Testis (tissue), 3 donors: ENCODE results near the gene TMEM209. TPM values are rescaled to one million over a fixed set of nuclear protein-coding genes. Genes with fewer than 3 reads are reported as not detected.

Experiments
- DNase-seq: peaks from one replicate; pipeline ENCODE4 v3.0.0-alpha.2; 2019
- H3K27ac ChIP-seq, 2 donors: fragments of 200-600 bp; sonication (generic); one replicate each; pipeline ENCODE4 v1.5.1; 2019
- H3K27me3 ChIP-seq: fragments of 200-600 bp; sonication (generic); one replicate; pipeline ENCODE4 v1.5.1; 2019
- H3K36me3 ChIP-seq: fragments of 200-600 bp; sonication (generic); one replicate; pipeline ENCODE4 v1.5.1; 2017; ENCODE audit warnings: low read depth; ENCODE audit errors: missing control alignments
- H3K4me1 ChIP-seq: fragments of 200-600 bp; sonication (generic); one replicate; pipeline ENCODE4 v1.5.1; 2019
- H3K4me3 ChIP-seq, 2 donors: fragments of 200-600 bp; sonication (generic); one replicate each; pipeline ENCODE4 v1.5.1; 2017 to 2019
- H3K9me3 ChIP-seq: fragments of 200-600 bp; sonication (generic); one replicate; pipeline ENCODE4 v1.5.1; 2017
- POLR2A ChIP-seq: fragments of 450-650 bp; IDR thresholded peaks from one replicate; pipeline ENCODE4 v1.6.1; 2017; ENCODE audit warnings: antibody characterized with exemption, mild to moderate bottlenecking, moderate library complexity
- WGBS, 2 donors: methylation state at CpG; one replicate each; pipeline ENCODE4 v1.1.5; 2018; 5-methylcytosine and 5-hydroxymethylcytosine counted together
- intact Hi-C: fragments of 100-400 bp; cut with DNase I; formaldehyde crosslinking; loops from one replicate; pipeline ENCODE4 v1.15.1; 2023; ENCODE audit warnings: low total_unique reads
- polyA plus RNA-seq: library from polyadenylated mRNA; stranded (reverse); fragments of 350-450 nt; fragmentation: Illumina TruSeq; extraction: RNeasy Lipid Tissue Mini Kit (QIAGEN cat#74804); gene quantifications from one replicate; pipeline ENCODE4 v1.2.3, GENCODE V29; 2014; ENCODE audit warnings: low read depth, low replicate concordance; ENCODE audit not compliant: insufficient read depth
- total RNA-seq, 2 donors: library from RNA; depleted of rRNA; stranded (reverse); fragments of >200 nt; gene quantifications; one replicate each; pipeline ENCODE4 v1.2.3, GENCODE V29; 2016
- TF ChIP-seq, protein P1 (sequence below), 3 experiments: fragments of 450-650 bp in 2 of 3; fragments of 200-600 bp in 1 of 3; sonication (generic) in 1 of 3; IDR thresholded peaks; one replicate each; pipeline ENCODE4 v1.5.1; 2016 to 2019; ENCODE audit warnings: antibody characterized with exemption in 3 of 3, mild to moderate bottlenecking in 2 of 3, moderate library complexity in 1 of 3

The TMEM209 gene
- total and polyA plus RNA-seq, 3 donors from 2014 or later, result 28.4 to 37.5 (median 33.8) TPM

DNA sequence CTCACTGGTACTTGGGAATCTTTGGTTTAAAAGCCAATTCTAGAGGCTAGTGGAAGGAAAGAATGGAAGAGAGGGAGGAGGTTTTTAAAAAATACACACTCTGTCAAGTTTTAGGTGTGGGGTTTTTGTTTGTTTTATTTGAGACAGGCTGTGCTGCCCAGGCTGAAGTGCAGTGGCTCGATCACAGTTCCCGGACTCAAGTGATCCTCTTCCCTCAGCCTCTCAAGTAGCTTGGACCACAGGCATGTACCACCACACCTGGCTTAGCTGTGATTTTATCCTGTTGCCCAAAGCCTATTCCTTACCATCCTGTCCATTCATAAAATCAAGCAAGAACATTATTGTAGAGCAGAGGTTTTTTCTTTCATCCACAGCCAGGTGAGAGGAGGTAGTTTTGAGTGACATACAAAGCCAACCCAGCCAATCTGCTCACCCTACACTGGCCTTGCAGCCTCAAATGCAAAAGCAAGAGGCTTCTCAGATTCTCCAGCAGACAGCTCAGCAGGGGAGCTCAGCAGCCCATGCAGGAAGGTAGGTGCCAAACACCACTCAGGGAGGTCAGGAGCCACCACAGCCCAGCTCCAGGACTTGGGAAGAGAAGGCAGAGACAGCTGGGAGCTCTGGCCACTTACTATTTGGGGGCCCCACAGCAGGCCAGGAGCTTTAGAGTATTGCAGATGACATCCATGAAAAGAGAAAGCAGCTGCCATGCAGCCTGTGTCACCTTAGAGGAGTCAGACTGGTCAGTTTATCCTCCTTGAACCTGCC is 65.8 kb downstream of the TMEM209 start:
- Histone ChIP-seq H3K27me3 (no peaks in the 10 kb centered on the region), H3K4me1 (peaks cover 16% of the 10 kb centered on the region), H3K36me3 (no peaks in the 10 kb centered on the region), H3K27ac (no peak overlapping the region), H3K4me3 (no peak overlapping the region), H3K9me3 (no peaks in the 10 kb centered on the region)
- no peak for DNase-seq
- TF ChIP-seq POLR2A, result no peak
- TF ChIP-seq, protein P1, sequence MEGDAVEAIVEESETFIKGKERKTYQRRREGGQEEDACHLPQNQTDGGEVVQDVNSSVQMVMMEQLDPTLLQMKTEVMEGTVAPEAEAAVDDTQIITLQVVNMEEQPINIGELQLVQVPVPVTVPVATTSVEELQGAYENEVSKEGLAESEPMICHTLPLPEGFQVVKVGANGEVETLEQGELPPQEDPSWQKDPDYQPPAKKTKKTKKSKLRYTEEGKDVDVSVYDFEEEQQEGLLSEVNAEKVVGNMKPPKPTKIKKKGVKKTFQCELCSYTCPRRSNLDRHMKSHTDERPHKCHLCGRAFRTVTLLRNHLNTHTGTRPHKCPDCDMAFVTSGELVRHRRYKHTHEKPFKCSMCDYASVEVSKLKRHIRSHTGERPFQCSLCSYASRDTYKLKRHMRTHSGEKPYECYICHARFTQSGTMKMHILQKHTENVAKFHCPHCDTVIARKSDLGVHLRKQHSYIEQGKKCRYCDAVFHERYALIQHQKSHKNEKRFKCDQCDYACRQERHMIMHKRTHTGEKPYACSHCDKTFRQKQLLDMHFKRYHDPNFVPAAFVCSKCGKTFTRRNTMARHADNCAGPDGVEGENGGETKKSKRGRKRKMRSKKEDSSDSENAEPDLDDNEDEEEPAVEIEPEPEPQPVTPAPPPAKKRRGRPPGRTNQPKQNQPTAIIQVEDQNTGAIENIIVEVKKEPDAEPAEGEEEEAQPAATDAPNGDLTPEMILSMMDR (IDR thresholded peaks at IDR 0.05), result no peak
- 90 to 96% methylated on average over 2 of the region's 2 CpGs for WGBS, 2 donors
- intact Hi-C loops, result no loop called here

DNA sequence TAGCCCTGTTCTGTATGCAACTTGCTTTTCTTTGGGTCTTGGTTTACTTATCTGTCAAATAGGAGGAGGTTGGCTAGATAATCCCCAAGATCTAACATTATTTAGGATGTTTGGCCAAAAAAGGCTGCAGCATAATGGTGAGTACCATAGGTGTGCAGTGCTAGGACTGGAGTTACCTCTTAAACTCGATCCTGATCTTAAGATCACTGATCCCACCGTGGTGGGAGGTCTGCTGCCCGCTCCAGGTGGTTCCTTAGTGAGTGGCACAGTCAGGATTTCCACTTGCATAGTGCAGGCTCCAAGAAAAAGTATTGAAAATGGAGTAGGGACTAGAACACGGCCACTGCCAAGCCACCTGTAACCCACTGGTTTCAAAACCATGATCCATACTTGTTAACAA is 68.0 kb downstream of the TMEM209 start:
- no peak overlapping the region for H3K4me3 ChIP-seq
- H3K27ac ChIP-seq, result no peak overlapping the region
- no peak for DNase-seq
- intact Hi-C loops, result no loop called here
- peaks cover 15% of the 10 kb centered on the region for H3K4me1 ChIP-seq
- H3K36me3 ChIP-seq, result no peaks in the 10 kb centered on the region
- WGBS, 2 donors, result 95 to 98% methylated on average over 4 of the region's 4 CpGs
- no peak for TF ChIP-seq POLR2A
- TF ChIP-seq, protein P1 (IDR thresholded peaks at IDR 0.05), result no peak
- H3K27me3 ChIP-seq, result no peaks in the 10 kb centered on the region
- no peaks in the 10 kb centered on the region for H3K9me3 ChIP-seq

- no peak for DNase-seq
- H3K4me1 ChIP-seq, result peaks cover 10% of the 10 kb centered on the region
- H3K27me3 ChIP-seq, result no peaks in the 10 kb centered on the region
- no peak overlapping the region for H3K27ac ChIP-seq
- TF ChIP-seq, protein P1 (IDR thresholded peaks at IDR 0.05), result no peak
- no peak for TF ChIP-seq POLR2A
- no peaks in the 10 kb centered on the region for H3K36me3 ChIP-seq
- intact Hi-C loops, result no loop called here
- H3K4me3 ChIP-seq, result no peak overlapping the region
- H3K9me3 ChIP-seq, result no peaks in the 10 kb centered on the region
- 100% methylated on average over 1 of the region's 1 CpG for WGBS, 2 donors
Measured at GRCh38 chr7:130136579-130137167, 68.5 kb downstream of the TMEM209 start.

DNA sequence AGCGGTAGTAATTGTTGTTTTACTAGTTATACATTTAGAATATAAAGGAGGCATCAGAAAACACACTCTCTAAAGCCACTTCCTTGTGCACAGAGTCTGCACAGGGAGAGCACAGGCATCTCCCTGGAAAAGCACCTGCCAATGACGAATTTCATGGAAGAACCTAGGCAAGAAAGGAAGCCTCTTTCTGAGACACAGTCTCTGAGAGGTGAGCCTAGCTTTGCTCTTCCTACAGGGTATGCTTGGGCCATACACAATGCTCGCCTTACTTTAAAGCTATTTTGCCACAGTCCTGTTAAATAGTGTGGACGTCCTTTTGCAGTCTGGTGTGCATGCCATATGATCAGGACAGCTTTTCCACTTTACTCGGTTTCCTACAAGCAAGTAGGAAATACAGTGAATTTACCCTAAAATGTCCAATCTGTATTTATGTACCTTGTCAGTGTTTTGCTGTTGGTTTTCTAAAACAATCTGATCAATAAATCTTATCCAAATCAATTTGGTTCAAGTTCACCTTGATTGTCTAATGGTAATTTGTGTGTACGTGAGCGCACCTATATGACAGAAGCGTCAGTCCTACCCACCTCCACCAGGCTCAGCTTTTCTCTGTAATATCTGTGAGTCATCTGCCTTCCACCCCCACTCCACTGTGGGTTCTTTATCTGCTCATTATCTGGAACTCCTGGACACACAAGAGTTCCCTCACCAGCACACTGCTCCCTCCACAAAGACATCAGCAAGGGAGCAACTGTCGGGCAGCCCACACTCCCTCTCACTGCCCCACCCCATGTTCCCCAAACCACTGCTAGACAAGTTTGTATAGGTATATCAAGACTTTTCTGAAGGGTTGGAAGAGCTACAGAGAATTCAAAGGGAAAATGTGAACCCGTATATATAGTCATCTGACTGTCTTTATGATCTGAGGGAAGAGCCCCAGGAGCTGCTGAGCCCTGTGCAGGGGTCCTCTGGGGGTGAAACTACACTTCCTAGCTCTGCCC is 69.7 kb downstream of the TMEM209 start:
- DNase-seq, result no peak
- intact Hi-C loops, result no loop called here

More for the DNA sequence above, 69.7 kb downstream of the TMEM209 start:
- no peak overlapping the region for H3K27ac ChIP-seq
- H3K4me3 ChIP-seq, result no peak overlapping the region
- H3K36me3 ChIP-seq, result no peaks in the 10 kb centered on the region
- no peak for TF ChIP-seq POLR2A
- TF ChIP-seq, protein P1 (IDR thresholded peaks at IDR 0.05), result no peak
- H3K27me3 ChIP-seq, result no peaks in the 10 kb centered on the region
- no peaks in the 10 kb centered on the region for H3K4me1 ChIP-seq
- H3K9me3 ChIP-seq, result no peaks in the 10 kb centered on the region
- 94% methylated on average over 10 of the region's 10 CpGs for WGBS, 2 donors
